Endometrial microvascular endothelial cells (primary cell): ENCODE measurements around the gene ESPNL. TPM values are rescaled to one million over a fixed set of nuclear protein-coding genes. Genes with fewer than 3 reads are reported as not detected.
"Not testable (repeated sequence)": the region's sequence is repeated elsewhere in the genome, so short reads cannot be mapped to it uniquely, and the experiment has no call there.

Experiments
- in situ Hi-C: cut with HindIII; loops from 2 replicates; pipeline ENCODE4 v1.10.0; 2017; ENCODE audit warnings: low sequenced_read_pairs, low pct_unique_long_range_greater_than_20kb; ENCODE audit errors: inconsistent ontology term
- total RNA-seq: library from RNA; depleted of rRNA; stranded (reverse); fragments of >200 nt; gene quantifications from one replicate; pipeline ENCODE4 v1.2.3, GENCODE V29; 2015; ENCODE audit errors: inconsistent ontology term

ESPNL gene
- total RNA-seq, 1 donor from 2014 or later, result not detected

- in situ Hi-C loops, result no loop called here
Measured at GRCh38 chr2:238160206-238161129, 60.3 kb downstream of the ESPNL start.

GRCh38 chr2:238161291-238162051 lies 61.3 kb downstream of the ESPNL start:
- in situ Hi-C loops, result no loop called here

GRCh38 chr2:238162251-238162845 lies 62.2 kb downstream of the ESPNL start:
- in situ Hi-C loops, result no loop called here

GRCh38 chr2:238162846-238163441 lies 62.8 kb downstream of the ESPNL start:
- in situ Hi-C loops, result no loop called here

- in situ Hi-C loops, result no loop called here
Measured at GRCh38 chr2:238163481-238164198, 63.5 kb downstream of the ESPNL start.

- in situ Hi-C loops, result no loop called here
Measured at GRCh38 chr2:238164906-238165287, 64.8 kb downstream of the ESPNL start.

- in situ Hi-C loops, result no loop called here
Measured at GRCh38 chr2:238165288-238165921, 65.3 kb downstream of the ESPNL start.

- in situ Hi-C loops, result no loop called here
Measured at GRCh38 chr2:238166391-238167343, 66.5 kb downstream of the ESPNL start.

GRCh38 chr2:238167344-238167715 lies 67.2 kb downstream of the ESPNL start:
- in situ Hi-C loops, result no loop called here

- in situ Hi-C loops, result no loop called here
Measured at GRCh38 chr2:238167761-238168160, 67.6 kb downstream of the ESPNL start.

GRCh38 chr2:238168196-238169047 lies 68.3 kb downstream of the ESPNL start:
- in situ Hi-C loops, result no loop called here

- in situ Hi-C loops, result no loop called here
Measured at GRCh38 chr2:238169048-238169707, 69.0 kb downstream of the ESPNL start.

GRCh38 chr2:238169708-238170251 lies 69.6 kb downstream of the ESPNL start:
- in situ Hi-C loops, result no loop called here

- in situ Hi-C loops, result no loop called here
Measured at GRCh38 chr2:238170386-238171071, 70.4 kb downstream of the ESPNL start.

- in situ Hi-C loops, result not testable (repeated sequence)
Measured at GRCh38 chr2:238171072-238171431, 70.9 kb downstream of the ESPNL start.
